Prostate gland (tissue), 2 donors: ENCODE measurements around the gene LAMA4.

Experiments
- POLR2A ChIP-seq: fragments of 450-650 bp; IDR thresholded peaks from one replicate; pipeline ENCODE4 v1.6.1; 2016; ENCODE audit warnings: antibody characterized with exemption, mild to moderate bottlenecking
- TF ChIP-seq, protein P1 (sequence below), 4 experiments: fragments of 200-600 bp in 2 of 4; fragments of 450-650 bp in 2 of 4; sonication (generic) in 2 of 4; IDR thresholded peaks; 1 replicate in 3 of 4; 2 replicates in 1 of 4; pipeline ENCODE4 v1.5.1; 2016 to 2019; ENCODE audit warnings: antibody characterized with exemption in 4 of 4, mild to moderate bottlenecking in 2 of 4, moderate library complexity in 2 of 4

- no peak for TF ChIP-seq POLR2A
- TF ChIP-seq, protein P1, sequence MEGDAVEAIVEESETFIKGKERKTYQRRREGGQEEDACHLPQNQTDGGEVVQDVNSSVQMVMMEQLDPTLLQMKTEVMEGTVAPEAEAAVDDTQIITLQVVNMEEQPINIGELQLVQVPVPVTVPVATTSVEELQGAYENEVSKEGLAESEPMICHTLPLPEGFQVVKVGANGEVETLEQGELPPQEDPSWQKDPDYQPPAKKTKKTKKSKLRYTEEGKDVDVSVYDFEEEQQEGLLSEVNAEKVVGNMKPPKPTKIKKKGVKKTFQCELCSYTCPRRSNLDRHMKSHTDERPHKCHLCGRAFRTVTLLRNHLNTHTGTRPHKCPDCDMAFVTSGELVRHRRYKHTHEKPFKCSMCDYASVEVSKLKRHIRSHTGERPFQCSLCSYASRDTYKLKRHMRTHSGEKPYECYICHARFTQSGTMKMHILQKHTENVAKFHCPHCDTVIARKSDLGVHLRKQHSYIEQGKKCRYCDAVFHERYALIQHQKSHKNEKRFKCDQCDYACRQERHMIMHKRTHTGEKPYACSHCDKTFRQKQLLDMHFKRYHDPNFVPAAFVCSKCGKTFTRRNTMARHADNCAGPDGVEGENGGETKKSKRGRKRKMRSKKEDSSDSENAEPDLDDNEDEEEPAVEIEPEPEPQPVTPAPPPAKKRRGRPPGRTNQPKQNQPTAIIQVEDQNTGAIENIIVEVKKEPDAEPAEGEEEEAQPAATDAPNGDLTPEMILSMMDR (IDR thresholded peaks at IDR 0.05): no peak
Observed at GRCh38 chr6:112156668-112157067, 97.7 kb downstream of the LAMA4 start.
